GM12892 (cell line): ENCODE measurements around the gene ACTN1.

Experiments
- POLR2A ChIP-seq: IDR thresholded peaks from 2 replicates; pipeline ENCODE4 v1.6.1; 2011; ENCODE audit warnings: low read depth, low read length, control low read depth
- POLR2AphosphoS5 ChIP-seq: IDR thresholded peaks from 2 replicates; pipeline ENCODE4 v1.6.1; 2011; ENCODE audit warnings: low read depth, low read length, control low read depth
- TAF1 ChIP-seq: IDR thresholded peaks from 2 replicates; pipeline ENCODE4 v1.6.1; 2011; ENCODE audit warnings: low read depth, mild to moderate bottlenecking, control low read depth, low read length, borderline replicate concordance

DNA sequence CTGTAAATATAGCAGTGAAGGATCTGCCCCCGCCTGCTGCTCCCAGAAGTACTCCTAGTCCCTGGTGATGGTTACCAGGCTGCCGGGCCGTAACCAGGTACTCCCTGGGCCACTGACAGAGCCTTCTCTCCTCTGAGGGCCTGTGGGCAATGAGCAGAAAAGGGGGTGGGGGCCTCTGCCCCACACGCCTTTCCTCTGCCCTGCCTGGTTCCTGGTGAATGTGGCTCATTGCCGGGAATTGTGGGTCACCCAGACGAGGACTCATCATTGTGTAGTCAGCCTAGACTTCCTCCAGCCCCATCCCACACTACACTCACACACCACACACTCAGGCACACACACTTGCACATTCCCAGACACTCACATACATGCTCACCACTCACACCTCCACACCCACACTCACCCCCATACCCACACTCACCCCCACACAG lies 35.7 kb upstream of the ACTN1 start:
- TF ChIP-seq POLR2AphosphoS5 (no peak), POLR2A (no peak), TAF1 (no peak)
